H1 (cell line): ENCODE measurements around the gene BRPF1. TPM values are rescaled to one million over a fixed set of nuclear protein-coding genes. Genes with fewer than 3 reads are reported as not detected.
A peak's percentile ranks its signal among the peaks of the same experiment; 100 is the strongest.

ENCODE experiments used
- CTCF ChIA-PET: fragments of 300-600 bp; sonication (Branson Sonifier 250); formaldehyde crosslinking; loops from one replicate; lab custom pipeline; 2021; ENCODE audit not compliant: partially characterized antibody; lab: Charles Lee
- POLR2A ChIA-PET: fragments of 300-600 bp; sonication (Branson Sonifier 250); formaldehyde crosslinking; loops from one replicate; lab custom pipeline; 2021; ENCODE audit warnings: inconsistent platforms; ENCODE audit not compliant: partially characterized antibody; lab: Charles Lee
- DNase-seq, 2 experiments: peaks; one replicate each; pipeline versions ENCODE4 v3.0.0 to v3.0.0-alpha.2; 2010 to 2022; ENCODE audit warnings: low spot score in 2 of 2, low read depth in 1 of 2, mixed read lengths in 1 of 2
- FAIRE-seq: peaks from 2 replicates; lab custom pipeline; 2011; peaks lifted over from hg19 to GRCh38; lab: Jason Lieb, UNC
- H2AFZ ChIP-seq: 2 replicates; pipeline ENCODE4 v1.8.1; 2012; ENCODE audit warnings: low read length, inconsistent platforms
- H2AK5ac ChIP-seq: 2 replicates; pipeline ENCODE4 v1.6.1; 2013; ENCODE audit warnings: low read depth, low read length
- H2BK120ac ChIP-seq: replicated peaks from 2 replicates; pipeline ENCODE3; 2013; ENCODE audit warnings: low read depth, low read length, inconsistent platforms
- H2BK12ac ChIP-seq: 2 replicates; pipeline ENCODE4 v1.6.1; 2013; ENCODE audit warnings: low read depth, low read length
- H2BK15ac ChIP-seq: 2 replicates; pipeline ENCODE4 v1.6.1; 2013; ENCODE audit warnings: low read length
- H2BK20ac ChIP-seq: 2 replicates; pipeline ENCODE4 v1.6.1; 2013; ENCODE audit warnings: low read length
- H2BK5ac ChIP-seq: 2 replicates; pipeline ENCODE4 v1.6.1; 2013; ENCODE audit warnings: low read depth, low read length
- H3K14ac ChIP-seq: 2 replicates; pipeline ENCODE4 v1.6.1; 2013; ENCODE audit warnings: inconsistent platforms; ENCODE audit not compliant: insufficient read length
- H3K18ac ChIP-seq: 2 replicates; pipeline ENCODE4 v1.6.1; 2013; ENCODE audit warnings: low read length; ENCODE audit errors: extremely low read depth
- H3K23ac ChIP-seq: 2 replicates; pipeline ENCODE4 v1.6.1; 2013; ENCODE audit warnings: inconsistent platforms; ENCODE audit not compliant: insufficient read length
- H3K23me2 ChIP-seq: 2 replicates; pipeline ENCODE4 v1.6.1; 2013; ENCODE audit warnings: low read depth, low read length
- H3K27ac ChIP-seq: 2 replicates; pipeline ENCODE4 v1.6.1; 2011; ENCODE audit warnings: low read depth, low read length, inconsistent platforms
- H3K27me3 ChIP-seq, 4 experiments: replicated peaks in 1 of 4; 1 replicate in 1 of 4; 2 replicates in 3 of 4; pipeline versions ENCODE4 v1.6.1 to v1.8.1; 2011 to 2013; ENCODE audit warnings: low read length in 3 of 4, mild to moderate bottlenecking in 3 of 4, inconsistent platforms in 2 of 4, mixed read lengths in 2 of 4, moderate library complexity in 1 of 4; ENCODE audit not compliant: control insufficient read depth in 3 of 4, insufficient read depth in 3 of 4; ENCODE audit errors: extremely low read depth in 1 of 4
- H3K36me3 ChIP-seq, 4 experiments: 2 replicates each; pipeline versions ENCODE4 v1.6.1 to v1.8.1; 2011 to 2013; ENCODE audit warnings: mild to moderate bottlenecking in 4 of 4, low read length in 3 of 4, moderate library complexity in 2 of 4, control low read depth in 1 of 4, inconsistent platforms in 1 of 4; ENCODE audit not compliant: insufficient read depth in 4 of 4, control insufficient read depth in 2 of 4
- H3K4ac ChIP-seq: replicated peaks from 2 replicates; pipeline ENCODE3; 2013; ENCODE audit warnings: low read length, low read depth, mixed read lengths, inconsistent platforms; ENCODE audit not compliant: insufficient read length
- H3K4me1 ChIP-seq, 4 experiments: replicated peaks in 1 of 4; 1 replicate in 1 of 4; 2 replicates in 3 of 4; pipeline versions ENCODE4 v1.6.1 to v1.8.1; 2011 to 2013; ENCODE audit warnings: low read length in 3 of 4, inconsistent platforms in 2 of 4, mixed read lengths in 1 of 4; ENCODE audit not compliant: insufficient read depth in 4 of 4, control insufficient read depth in 3 of 4
- H3K4me2 ChIP-seq, 2 experiments: 2 replicates each; pipeline versions ENCODE4 v1.6.1 to v1.8.1; 2011 to 2013; ENCODE audit warnings: low read depth in 2 of 2, low read length in 2 of 2, control low read depth in 1 of 2, inconsistent platforms in 1 of 2, mild to moderate bottlenecking in 1 of 2; ENCODE audit not compliant: insufficient read depth in 1 of 2
- H3K4me3 ChIP-seq, 4 experiments: fragments of 200-600, 300-600 bp in 1 of 4; sonication (generic), shearing (Covaris generic), sonication (Bioruptor Twin) in 1 of 4; 2 replicates each; pipeline versions ENCODE4 v1.5.1 to v1.8.1; 2011 to 2016; ENCODE audit warnings: low read length in 4 of 4, low read depth in 3 of 4, control low read depth in 2 of 4, inconsistent platforms in 2 of 4, mild to moderate bottlenecking in 2 of 4, mixed read lengths in 1 of 4, moderate library complexity in 1 of 4; ENCODE audit not compliant: insufficient read depth in 2 of 4; ENCODE audit errors: extremely low read depth in 1 of 4
- H3K56ac ChIP-seq: replicated peaks from 2 replicates; pipeline ENCODE3; 2013; ENCODE audit warnings: low read depth, mild to moderate bottlenecking, mixed read lengths, low read length, inconsistent platforms; ENCODE audit not compliant: insufficient read length
- H3K79me1 ChIP-seq: 2 replicates; pipeline ENCODE4 v1.6.1; 2013; ENCODE audit warnings: low read depth, low read length, control low read depth
- H3K79me2 ChIP-seq, 2 experiments: 2 replicates each; pipeline versions ENCODE4 v1.6.1 to v1.8.1; 2012 to 2013; ENCODE audit warnings: low read length in 2 of 2, mild to moderate bottlenecking in 2 of 2, inconsistent platforms in 1 of 2; ENCODE audit not compliant: insufficient read depth in 2 of 2, control insufficient read depth in 1 of 2
- H3K9ac ChIP-seq, 4 experiments: replicated peaks in 1 of 4; 1 replicate in 1 of 4; 2 replicates in 3 of 4; pipeline versions ENCODE4 v1.6.1 to v1.8.1; 2011 to 2013; ENCODE audit warnings: low read depth in 3 of 4, low read length in 3 of 4, control low read depth in 2 of 4, mild to moderate bottlenecking in 2 of 4, moderate library complexity in 2 of 4, inconsistent platforms in 1 of 4; ENCODE audit errors: extremely low read depth in 1 of 4
- H3K9me3 ChIP-seq, 2 experiments: 2 replicates each; pipeline versions ENCODE4 v1.6.1 to v1.8.1; 2012 to 2013; ENCODE audit warnings: mild to moderate bottlenecking in 2 of 2, moderate library complexity in 2 of 2, control low read depth in 1 of 2, inconsistent platforms in 1 of 2, low read depth in 1 of 2, low read length in 1 of 2, mixed read lengths in 1 of 2; ENCODE audit not compliant: insufficient read depth in 2 of 2
- H4K20me1 ChIP-seq, 2 experiments: replicated peaks in 1 of 2; 2 replicates each; pipeline versions ENCODE3 to v1.8.1; 2011 to 2013; ENCODE audit warnings: inconsistent platforms in 2 of 2, low read length in 2 of 2, mild to moderate bottlenecking in 1 of 2; ENCODE audit not compliant: insufficient read depth in 2 of 2, control insufficient read depth in 1 of 2
- H4K5ac ChIP-seq: 2 replicates; pipeline ENCODE4 v1.6.1; 2013; ENCODE audit warnings: low read length, low read depth, mixed read lengths, inconsistent platforms; ENCODE audit not compliant: insufficient read length
- H4K8ac ChIP-seq: 2 replicates; pipeline ENCODE4 v1.8.0; 2013; ENCODE audit warnings: mild to moderate bottlenecking, moderate library complexity, low read length, inconsistent platforms; ENCODE audit not compliant: insufficient read depth; ENCODE audit errors: extremely low read depth
- H4K91ac ChIP-seq: replicated peaks from 2 replicates; pipeline ENCODE3; 2013; ENCODE audit warnings: low read length, mixed read lengths, inconsistent platforms; ENCODE audit not compliant: insufficient read length
- HDAC6 ChIP-seq: IDR thresholded peaks from one replicate; pipeline ENCODE4 v1.7.1; 2012; ENCODE audit warnings: low read depth, mild to moderate bottlenecking, inconsistent platforms, low read length, moderate library complexity
- KDM5A ChIP-seq: fragments of 200-600 bp; IDR thresholded peaks from 2 replicates; pipeline ENCODE4 v1.7.1; 2012; ENCODE audit warnings: mild to moderate bottlenecking, low read length, inconsistent platforms, mixed read lengths
- SIN3A ChIP-seq, 2 experiments: IDR thresholded peaks in 1 of 2; conservative IDR thresholded peaks in 1 of 2; 2 replicates each; pipeline ENCODE4 v1.6.1; 2011 to 2012; ENCODE audit warnings: low read length in 2 of 2, improper control_type of control experiment in 1 of 2, low read depth in 1 of 2, mild to moderate bottlenecking in 1 of 2
- WGBS, 2 experiments: shearing (Covaris generic) in 1 of 2; methylation state at CpG; one replicate each; pipeline versions ENCODE4 v1.1.6 to v1.1.7; 2013 to 2015; ENCODE audit warnings: low lambda C conversion rate in 2 of 2, mixed read lengths in 2 of 2, inconsistent platforms in 1 of 2, low coverage in 1 of 2, missing lambda C conversion rate in 1 of 2; ENCODE audit not compliant: insufficient replicate concordance in 2 of 2, insufficient coverage in 1 of 2, insufficient read length in 1 of 2; ENCODE audit errors: extremely low coverage in 1 of 2, missing lambda C conversion rate in 1 of 2; 5-methylcytosine and 5-hydroxymethylcytosine counted together
- polyA plus RNA-seq, 7 experiments: library from polyadenylated mRNA; depleted of rRNA in 3 of 7; stranded (reverse) in 5 of 7; unstranded in 2 of 7; fragments of >200 nt in 5 of 7; fragments of 200-250 nt in 2 of 7; gene quantifications; 1 replicate in 5 of 7; 2 replicates in 1 of 7; 4 replicates in 1 of 7; pipeline versions ENCODE4 v1.2.1 to v1.2.3, GENCODE V29; 2011 to 2013; ENCODE audit warnings: missing spikeins in 2 of 7, mixed read lengths in 2 of 7
- total RNA-seq: library from RNA; stranded (reverse); fragmentation: NEBNext Ultra II Directional; extraction: Animal tissue kit (Norgen Biotek cat#: 25700); gene quantifications from 2 replicates; pipeline ENCODE4 v1.2.1, GENCODE V29; 2021

The BRPF1 gene
- total and polyA plus RNA-seq, 2 of the 8 experiments (the other 6 are each of a cell fraction or from before 2014, with no cell fraction given): 11.3 to 21.7 TPM

DNA sequence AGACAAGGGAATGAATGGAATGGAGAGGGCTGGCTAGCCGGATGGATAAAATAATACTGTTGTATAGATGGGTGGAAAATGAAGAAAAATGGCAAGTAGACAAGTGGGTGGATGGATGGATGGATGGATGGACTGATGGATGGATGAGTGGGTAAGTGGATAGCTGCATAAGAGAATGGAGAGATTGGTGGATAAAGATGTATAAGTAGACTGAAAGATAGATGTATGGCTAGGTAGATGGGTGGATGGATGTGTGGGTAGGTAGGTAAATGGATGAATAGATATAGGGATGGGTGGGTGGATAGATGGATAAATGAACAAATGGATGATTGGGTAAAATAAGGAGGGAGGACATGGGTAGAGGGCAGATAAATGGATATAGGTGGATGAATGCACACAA, 14.0 kb upstream of the BRPF1 start:
- Histone ChIP-seq H4K20me1 (peaks cover 0 to 3% of the 10 kb centered on the region in 2 experiments), H2AFZ (no peak overlapping the region), H3K23ac (no peak overlapping the region), H3K56ac (peak overlapping the region; percentile 60), H2BK5ac (no peak overlapping the region), H3K79me2 (no peaks in the 10 kb centered on the region), H3K4me1 (peaks cover 0 to 3% (median 0%) of the 10 kb centered on the region in 4 experiments; a peak in 1 of 7 replicates), H3K14ac (no peak overlapping the region), H4K5ac (no peak overlapping the region), H2BK12ac (no peak overlapping the region), H3K18ac (no peak overlapping the region), H3K4me3 (no peak overlapping the region), H2BK15ac (no peak overlapping the region), H3K9ac (no peak overlapping the region), H3K27ac (no peak overlapping the region), H3K79me1 (no peaks in the 10 kb centered on the region), H3K36me3 (no peaks in the 10 kb centered on the region), H3K27me3 (no peaks in the 10 kb centered on the region; a peak in 2 of 7 replicates), H2BK20ac (no peak overlapping the region), H4K91ac (no peak overlapping the region), H2BK120ac (no peak overlapping the region), H3K23me2 (peaks cover 9% of the 10 kb centered on the region; the same call in 1 of the 2 replicates), H2AK5ac (no peak overlapping the region), H4K8ac (no peak overlapping the region), H3K4me2 (no peak overlapping the region), H3K4ac (no peak overlapping the region), H3K9me3 (no peaks in the 10 kb centered on the region)
- DNase-seq: no peak
- no peak for FAIRE-seq
- POLR2A ChIA-PET: interaction anchor here (0.7 to 1.4 kb wide), 2 partner anchors 12 to 33 kb away, joined by 3 read pairs; no protein-coding TSS in a partner anchor
- 87% methylated on average over 1 of the region's 1 CpG; no CpG with 5 or more reads in 1 of the 2 experiments for WGBS, 2 experiments
- TF ChIP-seq KDM5A: no peak
- no peak for TF ChIP-seq HDAC6
- TF ChIP-seq SIN3A (conservative IDR thresholded peaks at IDR 0.05 in 1 of 2, IDR thresholded peaks at IDR 0.05 in 1 of 2; ENCODE audit: low read depth in 1 of 2, low read length in 2 of 2): no peak
- CTCF ChIA-PET: interaction anchor here (8.8 kb wide), 1 partner anchor 10 kb away, joined by 84 read pairs; no protein-coding TSS in a partner anchor
